GM23338 (cell line): ENCODE measurements around the gene CDKAL1. TPM values are rescaled to one million over a fixed set of nuclear protein-coding genes. Genes with fewer than 3 reads are reported as not detected.

ENCODE experiments used
- ATAC-seq: fragments of 200-7000 bp; cut with Tn5 transposase; 3 replicates; pipeline ENCODE4 v1.9.1; 2020
- DNase-seq: peaks from one replicate; pipeline ENCODE4 v3.0.0-alpha.2; 2015; ENCODE audit warnings: low spot score
- H2AFZ ChIP-seq: fragments of 200-600 bp; sonication (generic); 2 replicates; pipeline ENCODE4 v1.8.0; 2016; ENCODE audit warnings: antibody characterized with exemption, mild to moderate bottlenecking, moderate library complexity
- H3F3A ChIP-seq: fragments of 200-600 bp; sonication (generic); replicated peaks from 2 replicates; pipeline ENCODE4 v1.8.0; 2017; ENCODE audit warnings: antibody characterized with exemption, mixed run types, low read depth
- H3K27ac ChIP-seq: fragments of 200-600 bp; sonication (generic); 2 replicates; pipeline ENCODE4 v1.6.1; 2016; ENCODE audit warnings: low read depth
- H3K27me3 ChIP-seq: fragments of 200-600 bp; sonication (generic); 2 replicates; pipeline ENCODE4 v1.8.0; 2016; ENCODE audit warnings: mild to moderate bottlenecking, mixed run types, moderate library complexity; ENCODE audit not compliant: insufficient read depth
- H3K36me3 ChIP-seq: fragments of 200-600 bp; sonication (generic); 2 replicates; pipeline ENCODE4 v1.8.0; 2016; ENCODE audit warnings: mild to moderate bottlenecking; ENCODE audit not compliant: insufficient read depth
- H3K4me1 ChIP-seq: fragments of 200-600 bp; sonication (generic); 2 replicates; pipeline ENCODE4 v1.8.0; 2016; ENCODE audit warnings: mild to moderate bottlenecking, moderate library complexity; ENCODE audit not compliant: insufficient read depth
- H3K4me2 ChIP-seq: fragments of 200-600 bp; sonication (generic); 2 replicates; pipeline ENCODE4 v1.7.1; 2017; ENCODE audit warnings: mixed run types
- H3K4me3 ChIP-seq: fragments of 200-600 bp; sonication (generic); 2 replicates; pipeline ENCODE4 v1.6.1; 2016; ENCODE audit warnings: mixed run types
- H3K79me2 ChIP-seq: fragments of 200-600 bp; sonication (generic); replicated peaks from 2 replicates; pipeline ENCODE4 v1.8.0; 2017; ENCODE audit warnings: mild to moderate bottlenecking; ENCODE audit not compliant: insufficient read depth
- H3K9me2 ChIP-seq: fragments of 200-600 bp; sonication (generic); 2 replicates; pipeline ENCODE4 v1.8.0; 2017; ENCODE audit not compliant: insufficient read depth
- H4K20me1 ChIP-seq: fragments of 200-600 bp; sonication (generic); replicated peaks from 2 replicates; pipeline ENCODE4 v1.8.0; 2017; ENCODE audit warnings: mild to moderate bottlenecking; ENCODE audit not compliant: insufficient read depth
- H3K27ac Mint-ChIP-seq: 2 replicates; pipeline ENCODE4 v1.8.0; 2020; ENCODE audit warnings: inconsistent platforms, mild to moderate bottlenecking, moderate library complexity, mixed read lengths
- H3K27me3 Mint-ChIP-seq: 3 replicates; pipeline ENCODE4 v1.8.0; 2022; ENCODE audit warnings: low read depth, mild to moderate bottlenecking, moderate library complexity, mixed read lengths, inconsistent platforms; ENCODE audit not compliant: insufficient read depth, poor library complexity
- H3K36me3 Mint-ChIP-seq: 3 replicates; pipeline ENCODE4 v1.8.0; 2021; ENCODE audit warnings: low read depth, mild to moderate bottlenecking, inconsistent platforms, moderate library complexity, mixed read lengths
- H3K4me1 Mint-ChIP-seq: 3 replicates; pipeline ENCODE4 v1.8.0; 2020; ENCODE audit warnings: mild to moderate bottlenecking, inconsistent platforms, mixed read lengths
- H3K4me3 Mint-ChIP-seq: 3 replicates; pipeline ENCODE4 v1.8.0; 2021; ENCODE audit warnings: moderate library complexity, mild to moderate bottlenecking, inconsistent platforms, mixed read lengths
- H3K9me3 Mint-ChIP-seq: 3 replicates; pipeline ENCODE4 v1.8.0; 2020; ENCODE audit warnings: moderate library complexity, mild to moderate bottlenecking, inconsistent platforms, mixed read lengths
- CREB1 ChIP-seq: fragments of 250-450 bp; sonication (Bioruptor Pico); IDR thresholded peaks from 2 replicates; pipeline ENCODE4 v1.5.0; 2020; ENCODE audit warnings: low read depth, mild to moderate bottlenecking, moderate library complexity
- CTCF ChIP-seq, 2 experiments: fragments of 200-600 bp in 1 of 2; sonication (generic) in 1 of 2; conservative IDR thresholded peaks; 2 replicates each; pipeline versions ENCODE4 v1.5.1 to v1.6.1; 2016 to 2017; ENCODE audit warnings: antibody characterized with exemption in 2 of 2, low read depth in 2 of 2, mild to moderate bottlenecking in 2 of 2, moderate library complexity in 1 of 2
- ETS1 ChIP-seq: IDR thresholded peaks from 2 replicates; pipeline ENCODE4 v1.6.1; 2016; ENCODE audit warnings: antibody characterized with exemption
- EZH2 ChIP-seq: fragments of 200-600 bp; sonication (generic); IDR thresholded peaks from one replicate; pipeline ENCODE4 v1.8.0; 2017; ENCODE audit warnings: antibody characterized with exemption, mild to moderate bottlenecking, low read depth; ENCODE audit not compliant: unreplicated experiment
- EZH2phosphoT487 ChIP-seq: fragments of 200-600 bp; sonication (generic); IDR thresholded peaks from one replicate; pipeline ENCODE4 v1.8.1; 2018; ENCODE audit warnings: antibody characterized with exemption; ENCODE audit not compliant: unreplicated experiment
- JUNB ChIP-seq: IDR thresholded peaks from one replicate; pipeline ENCODE4 v1.6.1; 2016; ENCODE audit warnings: antibody characterized with exemption; ENCODE audit not compliant: unreplicated experiment
- NANOG ChIP-seq: IDR thresholded peaks from 2 replicates; pipeline ENCODE4 v1.6.1; 2016; ENCODE audit warnings: antibody characterized with exemption, borderline replicate concordance
- POLR2AphosphoS5 ChIP-seq: IDR thresholded peaks from 2 replicates; pipeline ENCODE4 v1.6.1; 2016; ENCODE audit warnings: antibody characterized with exemption, low read depth
- REST ChIP-seq: IDR thresholded peaks from one replicate; pipeline ENCODE4 v1.6.1; 2018; ENCODE audit warnings: antibody characterized with exemption; ENCODE audit not compliant: unreplicated experiment
- STAT1 ChIP-seq: IDR thresholded peaks from one replicate; pipeline ENCODE4 v1.6.1; 2016; ENCODE audit warnings: antibody characterized with exemption; ENCODE audit not compliant: unreplicated experiment
- ZNF114 ChIP-seq: fragments of 250-450 bp; sonication (Bioruptor Pico); IDR thresholded peaks from 2 replicates; pipeline ENCODE4 v1.5.0; 2020; ENCODE audit warnings: mild to moderate bottlenecking, moderate library complexity
- ZNF331 ChIP-seq: fragments of 250-450 bp; sonication (Bioruptor Pico); IDR thresholded peaks from 2 replicates; pipeline ENCODE4 v1.5.0; 2020; ENCODE audit warnings: low read depth, mild to moderate bottlenecking, moderate library complexity
- ZNF462 ChIP-seq: fragments of 250-450 bp; sonication (Bioruptor Pico); IDR thresholded peaks from 2 replicates; pipeline ENCODE4 v1.5.0; 2020; ENCODE audit warnings: mild to moderate bottlenecking, moderate library complexity
- polyA plus RNA-seq: library from polyadenylated mRNA; unstranded; fragments of >200 nt; fragmentation: Nextera tagmentation; extraction: Ambion mirVana; gene quantifications from 2 replicates; pipeline ENCODE4 v1.2.1, GENCODE V29; 2016
- total RNA-seq: library from RNA; depleted of rRNA; stranded (reverse); fragments of >200 nt; shearing (Covaris generic); gene quantifications from 2 replicates; pipeline ENCODE4 v1.2.3, GENCODE V29; 2014

Gene CDKAL1
- total and polyA plus RNA-seq, 2 experiments from 2014 or later: 17.8 to 35.0 TPM

GRCh38 chr6:21037453-21037852 is 503.2 kb downstream of the CDKAL1 start:
- no peaks in the 10 kb centered on the region for H4K20me1 ChIP-seq
- no peak overlapping the region for H3K27ac Mint-ChIP-seq
- no peaks in the 10 kb centered on the region for H3K36me3 Mint-ChIP-seq
- no peaks in the 10 kb centered on the region for H3K9me3 Mint-ChIP-seq
- H3K36me3 ChIP-seq: no peaks in the 10 kb centered on the region
- H3K4me1 ChIP-seq: no peaks in the 10 kb centered on the region
- H3K79me2 ChIP-seq: no peaks in the 10 kb centered on the region
- no peak overlapping the region for H3K4me2 ChIP-seq
- H3K27ac ChIP-seq: no peak overlapping the region
- TF ChIP-seq POLR2AphosphoS5 (no peak), CTCF (conservative IDR thresholded peaks at IDR 0.05; ENCODE audit: low read depth in 2 of 2) (no peak), EZH2 (no peak), REST (no peak), EZH2phosphoT487 (no peak), CREB1 (CRISPR knock-in tag) (no peak), JUNB (no peak), ZNF462 (CRISPR knock-in tag) (no peak), NANOG (no peak), ZNF114 (CRISPR knock-in tag) (no peak), ETS1 (no peak), ZNF331 (CRISPR knock-in tag) (no peak), STAT1 (no peak)
- no peaks in the 10 kb centered on the region for H3K9me2 ChIP-seq
- no peak overlapping the region for H2AFZ ChIP-seq
- no peak for DNase-seq
- no peak overlapping the region for H3K4me3 ChIP-seq
- no peak for ATAC-seq
- no peak overlapping the region for H3K4me3 Mint-ChIP-seq
- H3K27me3 ChIP-seq: no peaks in the 10 kb centered on the region
- H3K27me3 Mint-ChIP-seq: no peaks in the 10 kb centered on the region
- H3K4me1 Mint-ChIP-seq: peaks cover 6% of the 10 kb centered on the region; the same call in 2 of the 3 replicates
- no peaks in the 10 kb centered on the region for H3F3A ChIP-seq
